Upper lobe of left lung (tissue), 4 donors: ENCODE results near the gene EXOC3L4.

Experiments
- EP300 ChIP-seq, 4 donors: sonication (generic); formaldehyde crosslinking; IDR thresholded peaks; one replicate each; pipeline ENCODE4 v1.5.1; 2017; ENCODE audit warnings: antibody characterized with exemption in 4 of 4, control low read depth in 2 of 4
- POLR2A ChIP-seq, 4 donors: fragments of 450-650 bp; IDR thresholded peaks; one replicate each; pipeline ENCODE4 v1.5.1; 2016 to 2017; ENCODE audit warnings: antibody characterized with exemption in 4 of 4, mild to moderate bottlenecking in 2 of 4
- TF ChIP-seq, protein P1 (sequence below), 6 experiments: fragments of 450-650 bp in 4 of 6; fragments of 200-600 bp in 2 of 6; sonication (generic) in 2 of 6; IDR thresholded peaks; one replicate each; pipeline ENCODE4 v1.5.1; 2016 to 2019; ENCODE audit warnings: antibody characterized with exemption in 6 of 6

GRCh38 chr14:103093856-103094405 lies 594 bp upstream of the EXOC3L4 start:
- TF ChIP-seq POLR2A (IDR thresholded peaks at IDR 0.05) (no peak), EP300 (IDR thresholded peaks at IDR 0.05) (no peak)
- TF ChIP-seq, protein P1, sequence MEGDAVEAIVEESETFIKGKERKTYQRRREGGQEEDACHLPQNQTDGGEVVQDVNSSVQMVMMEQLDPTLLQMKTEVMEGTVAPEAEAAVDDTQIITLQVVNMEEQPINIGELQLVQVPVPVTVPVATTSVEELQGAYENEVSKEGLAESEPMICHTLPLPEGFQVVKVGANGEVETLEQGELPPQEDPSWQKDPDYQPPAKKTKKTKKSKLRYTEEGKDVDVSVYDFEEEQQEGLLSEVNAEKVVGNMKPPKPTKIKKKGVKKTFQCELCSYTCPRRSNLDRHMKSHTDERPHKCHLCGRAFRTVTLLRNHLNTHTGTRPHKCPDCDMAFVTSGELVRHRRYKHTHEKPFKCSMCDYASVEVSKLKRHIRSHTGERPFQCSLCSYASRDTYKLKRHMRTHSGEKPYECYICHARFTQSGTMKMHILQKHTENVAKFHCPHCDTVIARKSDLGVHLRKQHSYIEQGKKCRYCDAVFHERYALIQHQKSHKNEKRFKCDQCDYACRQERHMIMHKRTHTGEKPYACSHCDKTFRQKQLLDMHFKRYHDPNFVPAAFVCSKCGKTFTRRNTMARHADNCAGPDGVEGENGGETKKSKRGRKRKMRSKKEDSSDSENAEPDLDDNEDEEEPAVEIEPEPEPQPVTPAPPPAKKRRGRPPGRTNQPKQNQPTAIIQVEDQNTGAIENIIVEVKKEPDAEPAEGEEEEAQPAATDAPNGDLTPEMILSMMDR (IDR thresholded peaks at IDR 0.05): no peak
